Gastrocnemius medialis (tissue), 4 donors: ENCODE results near the gene MOV10.

Experiments
- CTCF ChIP-seq, 5 experiments: fragments of 450-650 bp in 3 of 5; fragments of 200-600 bp in 2 of 5; sonication (generic) in 2 of 5; IDR thresholded peaks in 4 of 5; conservative IDR thresholded peaks in 1 of 5; 1 replicate in 4 of 5; 2 replicates in 1 of 5; pipeline ENCODE4 v1.5.1; 2016 to 2019; ENCODE audit warnings: antibody characterized with exemption in 5 of 5, mild to moderate bottlenecking in 3 of 5, moderate library complexity in 3 of 5
- POLR2A ChIP-seq, 2 donors: fragments of 450-650 bp; IDR thresholded peaks; one replicate each; pipeline ENCODE4 v1.6.1; 2017; ENCODE audit warnings: antibody characterized with exemption in 2 of 2, mild to moderate bottlenecking in 2 of 2, moderate library complexity in 2 of 2

DNA sequence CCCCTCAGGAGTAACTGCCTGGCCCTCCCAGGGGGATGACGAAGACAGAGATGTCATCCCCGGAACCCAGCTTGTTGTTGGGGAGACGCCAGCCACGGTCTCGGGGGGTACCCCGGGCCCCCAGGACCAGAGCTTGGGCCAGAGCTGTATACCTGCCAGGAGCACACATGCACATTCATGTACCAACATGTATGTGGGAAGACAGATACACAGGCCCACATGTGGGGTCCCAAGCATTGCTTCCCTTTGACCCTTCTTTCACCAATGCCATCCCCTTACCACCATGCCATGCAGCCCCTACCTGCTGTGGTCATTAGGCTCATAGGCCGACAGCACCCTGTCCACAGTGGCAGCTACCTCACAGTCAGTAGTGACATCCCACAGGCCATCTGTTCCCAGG lies 35.7 kb downstream of the MOV10 start:
- no peak for TF ChIP-seq CTCF (IDR thresholded peaks at IDR 0.05 in 4 of 5, conservative IDR thresholded peaks at IDR 0.05 in 1 of 5)
- no peak for TF ChIP-seq POLR2A (IDR thresholded peaks at IDR 0.05)
